CD4-positive, alpha-beta T cell treated with Interleukin-4 for 1 hour (primary cell): ENCODE measurements around the gene NMRK1.

Experiments used
- DNase-seq, 2 donors: peaks; one replicate each; pipeline ENCODE4 v3.0.0-alpha.2; 2020 to 2022

The NMRK1 gene

GRCh38 chr9:75054368-75055001, 33.5 kb downstream of the NMRK1 start:
- no peak for DNase-seq

GRCh38 chr9:75053869-75054268, 34.1 kb downstream of the NMRK1 start:
- peak in 1 of 2 donors; percentile 32 for DNase-seq

GRCh38 chr9:75051285-75051684, 36.7 kb downstream of the NMRK1 start:
- DNase-seq, result no peak

- no peak for DNase-seq
Measured at GRCh38 chr9:75047506-75047905, 40.4 kb downstream of the NMRK1 start.

GRCh38 chr9:75046725-75047345, 41.1 kb downstream of the NMRK1 start:
- no peak for DNase-seq

- DNase-seq, result no peak
Measured at GRCh38 chr9:75041041-75041440, 46.9 kb downstream of the NMRK1 start.

- DNase-seq, result no peak
Measured at GRCh38 chr9:75039801-75040200, 48.2 kb downstream of the NMRK1 start.

- no peak for DNase-seq
Measured at GRCh38 chr9:75039009-75039408, 48.9 kb downstream of the NMRK1 start.

GRCh38 chr9:75036793-75037192, 51.2 kb downstream of the NMRK1 start:
- no peak for DNase-seq

GRCh38 chr9:75033791-75034473, 54.0 kb downstream of the NMRK1 start:
- no peak for DNase-seq

- peak; percentile 40 to 52 for DNase-seq
Measured at GRCh38 chr9:75027187-75028107, 60.5 kb downstream of the NMRK1 start.

- no peak for DNase-seq
Measured at GRCh38 chr9:75023846-75024245, 64.1 kb downstream of the NMRK1 start.

GRCh38 chr9:75019654-75020053, 68.3 kb downstream of the NMRK1 start:
- DNase-seq, result no peak

- DNase-seq, result no peak
Measured at GRCh38 chr9:75019022-75019421, 68.9 kb downstream of the NMRK1 start.

- DNase-seq, result no peak
Measured at GRCh38 chr9:75017378-75017777, 70.6 kb downstream of the NMRK1 start.

- peak in 1 of 2 donors; percentile 19 for DNase-seq
Measured at GRCh38 chr9:75013735-75014134, 74.2 kb downstream of the NMRK1 start.
